ENCODE results near the gene SHBG.
"Not testable (repeated sequence)": the region's sequence is repeated elsewhere in the genome, so short reads cannot be mapped to it uniquely, and the experiment has no call there.

The SHBG gene

DNA sequence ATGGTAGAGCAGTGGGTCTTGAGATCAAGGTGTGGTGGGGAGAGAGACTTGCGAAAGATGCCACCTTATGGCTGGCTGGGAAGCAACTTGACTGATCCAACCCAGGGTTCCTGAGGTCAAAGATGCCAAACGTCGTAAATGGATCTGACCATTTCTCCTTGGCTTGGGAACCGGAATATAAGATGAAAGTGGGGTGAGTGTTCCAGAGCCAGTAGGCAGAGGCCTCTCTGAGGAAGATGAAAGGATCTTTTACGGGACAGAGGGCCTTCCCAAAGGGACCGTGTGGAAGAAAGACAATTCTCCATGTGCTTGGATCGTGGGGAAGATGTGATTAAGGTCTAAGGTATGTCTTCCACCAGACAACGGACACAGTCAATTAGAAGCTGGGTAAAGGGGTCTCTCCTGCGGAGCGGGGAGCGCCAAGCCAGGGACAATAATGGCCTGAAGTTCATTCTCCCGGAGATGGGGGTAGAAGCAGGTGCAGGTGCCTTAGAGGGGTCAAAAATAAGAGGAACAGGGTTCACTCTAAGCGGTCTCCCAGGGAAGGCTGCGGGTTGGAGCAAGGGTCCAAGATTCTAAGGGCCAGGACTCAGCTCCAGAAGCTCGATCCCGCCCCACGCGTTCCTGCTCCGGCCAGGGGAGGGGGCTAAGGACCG is 16.0 kb upstream of the SHBG start:
- peaks cover 27% of the 10 kb centered on the region for H3K36me3 ChIP-seq (ENCODE audit: insufficient read depth, insufficient read length, low read length)
- TF ChIP-seq SUZ12 (IDR thresholded peaks at IDR 0.05; ENCODE audit: extremely low read depth, insufficient read depth, insufficient read length) (no peak), YY1 (IDR thresholded peaks at IDR 0.05; ENCODE audit: insufficient read depth, insufficient read length) (no peak), ZNF274 (IDR thresholded peaks at IDR 0.05; ENCODE audit: low read depth, low read length) (no peak)
- H3K27me3 ChIP-seq (ENCODE audit: insufficient read depth, insufficient read length), result no peaks in the 10 kb centered on the region
- DNase-seq (ENCODE audit: low read depth, low spot score), result no peak
- H3K9me3 ChIP-seq (ENCODE audit: insufficient read depth, low read length), result no peaks in the 10 kb centered on the region
- H3K4me3 ChIP-seq (ENCODE audit: insufficient read length, low read depth), result peak overlapping the region; percentile 74
- no peaks in the 10 kb centered on the region for H3K4me1 ChIP-seq (ENCODE audit: insufficient read depth, insufficient read length)
- peak overlapping the region; percentile 80 for H3K9ac ChIP-seq (ENCODE audit: insufficient read length, low read depth)

DNA sequence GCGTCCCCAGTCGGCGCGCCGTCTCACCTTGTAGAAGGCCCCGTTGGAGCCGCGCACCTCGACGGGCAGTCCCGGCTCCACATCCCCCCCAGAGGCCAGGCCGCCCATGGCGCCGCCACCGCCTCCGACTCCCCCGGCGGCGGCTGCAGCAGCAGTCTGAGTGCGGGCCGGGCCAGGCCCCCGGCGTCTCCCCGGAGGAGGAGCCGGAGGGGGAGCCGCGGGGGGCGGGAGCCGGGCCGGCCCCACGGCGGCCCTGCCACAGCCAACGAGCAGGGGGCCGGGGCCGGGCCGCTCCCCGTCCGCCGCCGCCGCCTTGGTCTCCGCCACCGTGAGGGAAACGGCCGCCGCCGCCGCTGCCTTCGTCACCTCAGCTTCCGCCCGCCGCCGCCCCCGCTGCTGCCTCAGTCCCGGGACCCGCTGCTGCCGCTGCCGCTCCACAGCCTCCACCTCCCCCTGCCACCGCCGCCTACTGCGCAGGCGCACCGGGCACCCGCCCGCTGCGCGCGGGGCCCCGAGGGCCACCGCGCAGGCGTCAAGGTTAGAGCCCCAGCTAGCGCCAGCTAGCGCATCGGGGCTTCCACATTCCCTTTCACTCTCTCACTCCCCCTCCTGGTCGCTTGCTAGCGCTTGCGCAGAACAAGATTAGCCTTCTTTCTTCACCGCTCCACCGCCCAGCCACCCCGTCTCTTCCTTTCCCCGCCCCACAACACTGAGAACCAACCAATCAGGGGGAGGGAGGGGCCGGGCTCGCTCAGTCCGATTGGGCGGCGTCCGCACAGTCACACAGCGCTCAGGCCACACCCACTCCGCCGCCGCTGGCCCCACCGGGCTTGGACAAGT is 15.3 kb upstream of the SHBG start, which contains the start of gene FXR2:
Gene FXR2, minus strand, starts transcription at position 473 of the 840 bp plus-strand sequence. Its CDS starts 365 bp downstream, at position 108.
- TF ChIP-seq ZNF274 (IDR thresholded peaks at IDR 0.05; ENCODE audit: low read depth, low read length) (no peak), SUZ12 (IDR thresholded peaks at IDR 0.05; ENCODE audit: extremely low read depth, insufficient read depth, insufficient read length) (no peak), YY1 (IDR thresholded peaks at IDR 0.05; ENCODE audit: insufficient read depth, insufficient read length) (no peak)

DNA sequence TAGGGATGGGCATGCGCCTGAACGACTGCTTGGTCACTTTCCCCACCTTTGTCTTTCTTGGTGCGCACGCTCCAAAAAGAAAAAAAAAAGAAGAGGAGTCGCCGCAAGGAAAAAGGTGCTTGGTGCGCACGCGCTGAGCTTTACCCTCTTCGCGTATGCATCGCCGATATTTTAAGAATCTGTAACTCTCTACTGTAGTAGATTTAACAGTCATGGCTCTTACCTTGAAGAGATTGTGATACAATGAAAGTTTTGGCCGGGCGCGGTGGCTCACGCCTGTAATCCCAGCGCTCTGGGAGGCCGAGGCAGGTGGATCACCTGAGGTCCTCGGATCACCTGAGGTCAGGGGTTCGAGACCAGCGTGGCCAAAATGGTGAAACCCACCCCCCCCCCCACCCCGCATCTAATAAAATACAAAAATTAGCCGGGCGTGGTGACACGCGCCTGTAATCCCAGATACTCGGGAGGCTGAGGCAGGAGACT is 14.6 kb upstream of the SHBG start:
- TF ChIP-seq ZNF274 (IDR thresholded peaks at IDR 0.05; ENCODE audit: low read depth, low read length), result no peak
- Histone ChIP-seq H3K4me3 (ENCODE audit: insufficient read length, low read depth) (no peak overlapping the region), H3K4me1 (ENCODE audit: insufficient read depth, insufficient read length) (no peaks in the 10 kb centered on the region), H3K9ac (ENCODE audit: insufficient read length, low read depth) (no peak overlapping the region), H3K27me3 (ENCODE audit: insufficient read depth, insufficient read length) (no peaks in the 10 kb centered on the region), H3K9me3 (ENCODE audit: insufficient read depth, low read length) (no peaks in the 10 kb centered on the region), H3K36me3 (ENCODE audit: insufficient read depth, insufficient read length, low read length) (peaks cover 16% of the 10 kb centered on the region)
- DNase-seq (ENCODE audit: low read depth, low spot score), result no peak

More for the DNA sequence above, 15.3 kb upstream of the SHBG start, which contains the start of gene FXR2:
- Histone ChIP-seq H3K9me3 (ENCODE audit: insufficient read depth, low read length) (no peaks in the 10 kb centered on the region), H3K36me3 (ENCODE audit: insufficient read depth, insufficient read length, low read length) (peaks cover 20% of the 10 kb centered on the region), H3K4me3 (ENCODE audit: insufficient read length, low read depth) (peak within 1 kb of the TSS; percentile 74), H3K4me1 (ENCODE audit: insufficient read depth, insufficient read length) (no peaks in the 10 kb centered on the region), H3K27me3 (ENCODE audit: insufficient read depth, insufficient read length) (no peaks in the 10 kb centered on the region), H3K9ac (ENCODE audit: insufficient read length, low read depth) (peak within 1 kb of the TSS; percentile 80)
- DNase-seq (ENCODE audit: low read depth, low spot score), result peak; percentile 98

DNA sequence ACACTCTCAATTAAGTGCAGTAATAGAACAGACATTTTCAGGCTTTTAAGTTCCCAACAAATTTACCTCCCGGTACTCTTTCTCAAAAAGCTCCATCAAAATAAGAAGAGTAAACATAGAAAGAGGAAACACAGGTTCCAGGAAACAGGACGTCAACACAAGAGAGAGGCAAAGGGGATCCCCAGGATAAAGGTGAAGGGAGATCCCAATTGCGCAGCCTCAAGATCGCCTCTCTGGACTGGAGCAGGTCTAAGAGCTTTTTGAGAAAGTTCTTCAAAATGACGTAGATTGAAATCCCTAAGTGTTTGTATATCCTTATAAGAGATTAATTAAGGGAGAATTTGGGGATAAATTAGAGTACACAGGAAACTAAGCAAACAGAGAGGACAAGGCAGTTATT is 11.3 kb upstream of the SHBG start:
- TF ChIP-seq YY1 (IDR thresholded peaks at IDR 0.05; ENCODE audit: insufficient read depth, insufficient read length), result no peak
- no peak for TF ChIP-seq ZNF274 (IDR thresholded peaks at IDR 0.05; ENCODE audit: low read depth, low read length)
- no peak for TF ChIP-seq SUZ12 (IDR thresholded peaks at IDR 0.05; ENCODE audit: extremely low read depth, insufficient read depth, insufficient read length)
- DNase-seq (ENCODE audit: low read depth, low spot score), result no peak
- H3K4me1 ChIP-seq (ENCODE audit: insufficient read depth, insufficient read length), result no peaks in the 10 kb centered on the region
- no peak overlapping the region for H3K4me3 ChIP-seq (ENCODE audit: insufficient read length, low read depth)
- no peaks in the 10 kb centered on the region for H3K27me3 ChIP-seq (ENCODE audit: insufficient read depth, insufficient read length)
- H3K9ac ChIP-seq (ENCODE audit: insufficient read length, low read depth), result no peak overlapping the region
- H3K9me3 ChIP-seq (ENCODE audit: insufficient read depth, low read length), result no peaks in the 10 kb centered on the region
- no peaks in the 10 kb centered on the region for H3K36me3 ChIP-seq (ENCODE audit: insufficient read depth, insufficient read length, low read length)

DNA sequence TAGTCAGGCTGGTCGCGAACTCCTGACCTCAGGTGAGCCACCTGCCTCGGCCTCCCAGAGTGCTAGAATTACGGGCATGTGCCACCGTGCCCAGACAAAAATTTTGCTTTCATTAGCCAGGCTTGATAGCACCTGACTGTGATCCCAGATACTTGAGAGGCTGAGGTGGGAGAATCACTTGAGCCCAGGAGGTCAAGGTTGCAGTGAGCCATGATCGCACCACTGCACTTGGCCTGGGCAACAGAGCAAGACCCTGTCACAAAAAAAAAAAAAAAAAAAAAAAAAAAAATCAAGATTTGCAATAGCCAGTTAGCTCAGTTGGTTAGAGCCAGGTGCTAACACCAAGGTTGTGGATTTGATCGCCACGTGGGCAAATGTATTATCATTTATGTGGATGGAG is 9.1 kb upstream of the SHBG start:
- H3K4me3 ChIP-seq (ENCODE audit: insufficient read length, low read depth), result no peak overlapping the region
- H3K36me3 ChIP-seq (ENCODE audit: insufficient read depth, insufficient read length, low read length), result no peaks in the 10 kb centered on the region
- no peaks in the 10 kb centered on the region for H3K4me1 ChIP-seq (ENCODE audit: insufficient read depth, insufficient read length)
- H3K9me3 ChIP-seq (ENCODE audit: insufficient read depth, low read length), result no peaks in the 10 kb centered on the region
- no peak for DNase-seq (ENCODE audit: low read depth, low spot score)
- H3K27me3 ChIP-seq (ENCODE audit: insufficient read depth, insufficient read length), result no peaks in the 10 kb centered on the region
- TF ChIP-seq ZNF274 (IDR thresholded peaks at IDR 0.05; ENCODE audit: low read depth, low read length) (no peak), YY1 (IDR thresholded peaks at IDR 0.05; ENCODE audit: insufficient read depth, insufficient read length) (no peak)
- no peak overlapping the region for H3K9ac ChIP-seq (ENCODE audit: insufficient read length, low read depth)

DNA sequence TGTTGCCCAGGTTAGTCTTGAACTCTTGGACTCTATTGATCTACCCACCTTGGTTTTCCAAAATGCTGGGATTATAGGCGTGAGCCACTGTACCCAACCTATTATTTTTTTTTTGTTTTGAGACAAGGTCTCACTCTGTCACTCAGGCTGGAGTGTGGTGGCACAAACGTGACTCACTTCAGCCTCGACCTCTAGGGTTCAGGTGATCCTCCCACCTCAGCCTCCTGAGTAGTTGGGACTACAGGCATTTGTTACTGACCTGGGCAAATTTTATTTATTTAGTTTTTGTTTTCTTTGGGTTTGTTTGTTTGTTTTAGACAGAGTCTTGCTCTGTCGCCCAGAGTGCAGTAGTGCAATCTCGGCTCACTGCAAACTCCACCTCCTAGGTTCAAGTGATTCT is 6.3 kb upstream of the SHBG start:
- H3K4me3 ChIP-seq (ENCODE audit: insufficient read length, low read depth), result no peak overlapping the region
- H3K9me3 ChIP-seq (ENCODE audit: insufficient read depth, low read length), result no peaks in the 10 kb centered on the region
- TF ChIP-seq SUZ12 (IDR thresholded peaks at IDR 0.05; ENCODE audit: extremely low read depth, insufficient read depth, insufficient read length) (no peak), YY1 (IDR thresholded peaks at IDR 0.05; ENCODE audit: insufficient read depth, insufficient read length) (no peak), ZNF274 (IDR thresholded peaks at IDR 0.05; ENCODE audit: low read depth, low read length) (no peak)
- DNase-seq (ENCODE audit: low read depth, low spot score), result no peak
- peaks cover 2% of the 10 kb centered on the region for H3K36me3 ChIP-seq (ENCODE audit: insufficient read depth, insufficient read length, low read length)
- no peaks in the 10 kb centered on the region for H3K27me3 ChIP-seq (ENCODE audit: insufficient read depth, insufficient read length)
- no peaks in the 10 kb centered on the region for H3K4me1 ChIP-seq (ENCODE audit: insufficient read depth, insufficient read length)
- H3K9ac ChIP-seq (ENCODE audit: insufficient read length, low read depth), result no peak overlapping the region

DNA sequence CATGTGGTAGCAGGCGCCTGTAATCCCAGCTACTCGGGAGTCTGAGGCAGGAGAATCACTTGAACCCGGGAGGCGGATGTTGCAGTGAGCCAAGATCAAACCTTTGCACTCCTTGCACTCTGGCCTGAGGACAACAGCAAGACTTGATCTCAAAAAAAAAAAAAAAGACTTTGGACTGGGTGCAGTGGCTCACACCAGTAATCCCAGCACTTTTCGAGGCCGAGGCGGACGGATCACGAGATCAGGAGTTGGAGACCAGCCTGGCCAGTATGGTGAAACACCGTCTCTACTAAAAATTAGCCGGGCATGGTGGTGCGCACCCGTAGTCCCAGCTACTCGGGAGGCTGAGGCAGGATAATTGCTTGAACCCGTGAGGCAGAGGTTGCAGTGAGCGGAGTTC is 4.2 kb upstream of the SHBG start:
- H3K4me1 ChIP-seq (ENCODE audit: insufficient read depth, insufficient read length); H3K9ac ChIP-seq (ENCODE audit: insufficient read length, low read depth); H3K36me3 ChIP-seq (ENCODE audit: insufficient read depth, insufficient read length, low read length); H3K4me3 ChIP-seq (ENCODE audit: insufficient read length, low read depth); H3K27me3 ChIP-seq (ENCODE audit: insufficient read depth, insufficient read length); H3K9me3 ChIP-seq (ENCODE audit: insufficient read depth, low read length); DNase-seq (ENCODE audit: low read depth, low spot score): not testable (repeated sequence)
